GM23338 (cell line): ENCODE measurements around the gene PRSS21. TPM values are rescaled to one million over a fixed set of nuclear protein-coding genes. Genes with fewer than 3 reads are reported as not detected.

Experiments used
- ATAC-seq: fragments of 200-7000 bp; cut with Tn5 transposase; 3 replicates; pipeline ENCODE4 v1.9.1; 2020
- DNase-seq: peaks from one replicate; pipeline ENCODE4 v3.0.0-alpha.2; 2015; ENCODE audit warnings: low spot score
- H2AFZ ChIP-seq: fragments of 200-600 bp; sonication (generic); 2 replicates; pipeline ENCODE4 v1.8.0; 2016; ENCODE audit warnings: antibody characterized with exemption, mild to moderate bottlenecking, moderate library complexity
- H3F3A ChIP-seq: fragments of 200-600 bp; sonication (generic); replicated peaks from 2 replicates; pipeline ENCODE4 v1.8.0; 2017; ENCODE audit warnings: antibody characterized with exemption, mixed run types, low read depth
- H3K27ac ChIP-seq: fragments of 200-600 bp; sonication (generic); 2 replicates; pipeline ENCODE4 v1.6.1; 2016; ENCODE audit warnings: low read depth
- H3K27me3 ChIP-seq: fragments of 200-600 bp; sonication (generic); 2 replicates; pipeline ENCODE4 v1.8.0; 2016; ENCODE audit warnings: mild to moderate bottlenecking, mixed run types, moderate library complexity; ENCODE audit not compliant: insufficient read depth
- H3K36me3 ChIP-seq: fragments of 200-600 bp; sonication (generic); 2 replicates; pipeline ENCODE4 v1.8.0; 2016; ENCODE audit warnings: mild to moderate bottlenecking; ENCODE audit not compliant: insufficient read depth
- H3K4me1 ChIP-seq: fragments of 200-600 bp; sonication (generic); 2 replicates; pipeline ENCODE4 v1.8.0; 2016; ENCODE audit warnings: mild to moderate bottlenecking, moderate library complexity; ENCODE audit not compliant: insufficient read depth
- H3K4me2 ChIP-seq: fragments of 200-600 bp; sonication (generic); 2 replicates; pipeline ENCODE4 v1.7.1; 2017; ENCODE audit warnings: mixed run types
- H3K4me3 ChIP-seq: fragments of 200-600 bp; sonication (generic); 2 replicates; pipeline ENCODE4 v1.6.1; 2016; ENCODE audit warnings: mixed run types
- H3K79me2 ChIP-seq: fragments of 200-600 bp; sonication (generic); replicated peaks from 2 replicates; pipeline ENCODE4 v1.8.0; 2017; ENCODE audit warnings: mild to moderate bottlenecking; ENCODE audit not compliant: insufficient read depth
- H3K9me2 ChIP-seq: fragments of 200-600 bp; sonication (generic); 2 replicates; pipeline ENCODE4 v1.8.0; 2017; ENCODE audit not compliant: insufficient read depth
- H4K20me1 ChIP-seq: fragments of 200-600 bp; sonication (generic); replicated peaks from 2 replicates; pipeline ENCODE4 v1.8.0; 2017; ENCODE audit warnings: mild to moderate bottlenecking; ENCODE audit not compliant: insufficient read depth
- H3K27ac Mint-ChIP-seq: 2 replicates; pipeline ENCODE4 v1.8.0; 2020; ENCODE audit warnings: inconsistent platforms, mild to moderate bottlenecking, moderate library complexity, mixed read lengths
- H3K27me3 Mint-ChIP-seq: 3 replicates; pipeline ENCODE4 v1.8.0; 2022; ENCODE audit warnings: low read depth, mild to moderate bottlenecking, moderate library complexity, mixed read lengths, inconsistent platforms; ENCODE audit not compliant: insufficient read depth, poor library complexity
- H3K36me3 Mint-ChIP-seq: 3 replicates; pipeline ENCODE4 v1.8.0; 2021; ENCODE audit warnings: low read depth, mild to moderate bottlenecking, inconsistent platforms, moderate library complexity, mixed read lengths
- H3K4me1 Mint-ChIP-seq: 3 replicates; pipeline ENCODE4 v1.8.0; 2020; ENCODE audit warnings: mild to moderate bottlenecking, inconsistent platforms, mixed read lengths
- H3K4me3 Mint-ChIP-seq: 3 replicates; pipeline ENCODE4 v1.8.0; 2021; ENCODE audit warnings: moderate library complexity, mild to moderate bottlenecking, inconsistent platforms, mixed read lengths
- H3K9me3 Mint-ChIP-seq: 3 replicates; pipeline ENCODE4 v1.8.0; 2020; ENCODE audit warnings: moderate library complexity, mild to moderate bottlenecking, inconsistent platforms, mixed read lengths
- CREB1 ChIP-seq: fragments of 250-450 bp; sonication (Bioruptor Pico); IDR thresholded peaks from 2 replicates; pipeline ENCODE4 v1.5.0; 2020; ENCODE audit warnings: low read depth, mild to moderate bottlenecking, moderate library complexity
- CTCF ChIP-seq, 2 experiments: fragments of 200-600 bp in 1 of 2; sonication (generic) in 1 of 2; conservative IDR thresholded peaks; 2 replicates each; pipeline versions ENCODE4 v1.5.1 to v1.6.1; 2016 to 2017; ENCODE audit warnings: antibody characterized with exemption in 2 of 2, low read depth in 2 of 2, mild to moderate bottlenecking in 2 of 2, moderate library complexity in 1 of 2
- ETS1 ChIP-seq: IDR thresholded peaks from 2 replicates; pipeline ENCODE4 v1.6.1; 2016; ENCODE audit warnings: antibody characterized with exemption
- EZH2 ChIP-seq: fragments of 200-600 bp; sonication (generic); IDR thresholded peaks from one replicate; pipeline ENCODE4 v1.8.0; 2017; ENCODE audit warnings: antibody characterized with exemption, mild to moderate bottlenecking, low read depth; ENCODE audit not compliant: unreplicated experiment
- EZH2phosphoT487 ChIP-seq: fragments of 200-600 bp; sonication (generic); IDR thresholded peaks from one replicate; pipeline ENCODE4 v1.8.1; 2018; ENCODE audit warnings: antibody characterized with exemption; ENCODE audit not compliant: unreplicated experiment
- JUNB ChIP-seq: IDR thresholded peaks from one replicate; pipeline ENCODE4 v1.6.1; 2016; ENCODE audit warnings: antibody characterized with exemption; ENCODE audit not compliant: unreplicated experiment
- NANOG ChIP-seq: IDR thresholded peaks from 2 replicates; pipeline ENCODE4 v1.6.1; 2016; ENCODE audit warnings: antibody characterized with exemption, borderline replicate concordance
- POLR2AphosphoS5 ChIP-seq: IDR thresholded peaks from 2 replicates; pipeline ENCODE4 v1.6.1; 2016; ENCODE audit warnings: antibody characterized with exemption, low read depth
- REST ChIP-seq: IDR thresholded peaks from one replicate; pipeline ENCODE4 v1.6.1; 2018; ENCODE audit warnings: antibody characterized with exemption; ENCODE audit not compliant: unreplicated experiment
- STAT1 ChIP-seq: IDR thresholded peaks from one replicate; pipeline ENCODE4 v1.6.1; 2016; ENCODE audit warnings: antibody characterized with exemption; ENCODE audit not compliant: unreplicated experiment
- ZNF114 ChIP-seq: fragments of 250-450 bp; sonication (Bioruptor Pico); IDR thresholded peaks from 2 replicates; pipeline ENCODE4 v1.5.0; 2020; ENCODE audit warnings: mild to moderate bottlenecking, moderate library complexity
- ZNF331 ChIP-seq: fragments of 250-450 bp; sonication (Bioruptor Pico); IDR thresholded peaks from 2 replicates; pipeline ENCODE4 v1.5.0; 2020; ENCODE audit warnings: low read depth, mild to moderate bottlenecking, moderate library complexity
- ZNF462 ChIP-seq: fragments of 250-450 bp; sonication (Bioruptor Pico); IDR thresholded peaks from 2 replicates; pipeline ENCODE4 v1.5.0; 2020; ENCODE audit warnings: mild to moderate bottlenecking, moderate library complexity
- polyA plus RNA-seq: library from polyadenylated mRNA; unstranded; fragments of >200 nt; fragmentation: Nextera tagmentation; extraction: Ambion mirVana; gene quantifications from 2 replicates; pipeline ENCODE4 v1.2.1, GENCODE V29; 2016
- total RNA-seq: library from RNA; depleted of rRNA; stranded (reverse); fragments of >200 nt; shearing (Covaris generic); gene quantifications from 2 replicates; pipeline ENCODE4 v1.2.3, GENCODE V29; 2014

PRSS21 gene
- total and polyA plus RNA-seq, 2 experiments from 2014 or later: 2.4 to 3.1 TPM

GRCh38 chr16:2846511-2847310 lies 29.7 kb downstream of the PRSS21 start:
- Histone ChIP-seq H3K9me2 (no peaks in the 10 kb centered on the region), H3K27ac (no peak overlapping the region), H3K79me2 (no peaks in the 10 kb centered on the region), H3K36me3 (no peaks in the 10 kb centered on the region), H3K4me2 (no peak overlapping the region), H3K4me1 (no peaks in the 10 kb centered on the region), H3F3A (no peaks in the 10 kb centered on the region), H2AFZ (no peak overlapping the region), H3K27me3 (peaks cover 13% of the 10 kb centered on the region; the same call in 1 of the 2 replicates), H4K20me1 (no peaks in the 10 kb centered on the region), H3K4me3 (no peak overlapping the region)
- Mint-ChIP-seq H3K9me3 (peaks cover 9% of the 10 kb centered on the region; the same call in 2 of the 3 replicates), H3K36me3 (no peaks in the 10 kb centered on the region), H3K27ac (no peak overlapping the region), H3K4me3 (no peak overlapping the region), H3K4me1 (peaks cover 5% of the 10 kb centered on the region; the same call in 2 of the 3 replicates), H3K27me3 (peaks cover 14% of the 10 kb centered on the region)
- ATAC-seq (no peak), DNase-seq (no peak)
- TF ChIP-seq REST (no peak), ETS1 (no peak), CTCF (conservative IDR thresholded peaks at IDR 0.05; ENCODE audit: low read depth in 2 of 2) (no peak), CREB1 (CRISPR knock-in tag) (no peak), EZH2 (no peak), ZNF114 (CRISPR knock-in tag) (no peak), JUNB (no peak), POLR2AphosphoS5 (no peak), STAT1 (no peak), ZNF331 (no peak), ZNF462 (CRISPR knock-in tag) (no peak), EZH2phosphoT487 (no peak), NANOG (no peak)
